T-helper 2 cell treated with Interferon-gamma antibody and Interleukin-4, amounts not matched to agents 100 ng/mL and 5 ng/mL, for 36 hours (primary cell): ENCODE results near the gene MST1R. TPM values are rescaled to one million over a fixed set of nuclear protein-coding genes. Genes with fewer than 3 reads are reported as not detected.
"Not testable (repeated sequence)": the region's sequence is repeated elsewhere in the genome, so short reads cannot be mapped to it uniquely, and the experiment has no call there.

Experiments used
- intact Hi-C: fragments of 100-400 bp; cut with micrococcal nuclease; formaldehyde crosslinking; loops from one replicate; pipeline ENCODE4 v1.15.1; 2023
- total RNA-seq: library from RNA; stranded (reverse); gene quantifications from 2 replicates; pipeline ENCODE4 v1.2.3, GENCODE V29; 2022

MST1R gene
- total RNA-seq, result 2.1 and 3.2 TPM in 2 replicates

DNA sequence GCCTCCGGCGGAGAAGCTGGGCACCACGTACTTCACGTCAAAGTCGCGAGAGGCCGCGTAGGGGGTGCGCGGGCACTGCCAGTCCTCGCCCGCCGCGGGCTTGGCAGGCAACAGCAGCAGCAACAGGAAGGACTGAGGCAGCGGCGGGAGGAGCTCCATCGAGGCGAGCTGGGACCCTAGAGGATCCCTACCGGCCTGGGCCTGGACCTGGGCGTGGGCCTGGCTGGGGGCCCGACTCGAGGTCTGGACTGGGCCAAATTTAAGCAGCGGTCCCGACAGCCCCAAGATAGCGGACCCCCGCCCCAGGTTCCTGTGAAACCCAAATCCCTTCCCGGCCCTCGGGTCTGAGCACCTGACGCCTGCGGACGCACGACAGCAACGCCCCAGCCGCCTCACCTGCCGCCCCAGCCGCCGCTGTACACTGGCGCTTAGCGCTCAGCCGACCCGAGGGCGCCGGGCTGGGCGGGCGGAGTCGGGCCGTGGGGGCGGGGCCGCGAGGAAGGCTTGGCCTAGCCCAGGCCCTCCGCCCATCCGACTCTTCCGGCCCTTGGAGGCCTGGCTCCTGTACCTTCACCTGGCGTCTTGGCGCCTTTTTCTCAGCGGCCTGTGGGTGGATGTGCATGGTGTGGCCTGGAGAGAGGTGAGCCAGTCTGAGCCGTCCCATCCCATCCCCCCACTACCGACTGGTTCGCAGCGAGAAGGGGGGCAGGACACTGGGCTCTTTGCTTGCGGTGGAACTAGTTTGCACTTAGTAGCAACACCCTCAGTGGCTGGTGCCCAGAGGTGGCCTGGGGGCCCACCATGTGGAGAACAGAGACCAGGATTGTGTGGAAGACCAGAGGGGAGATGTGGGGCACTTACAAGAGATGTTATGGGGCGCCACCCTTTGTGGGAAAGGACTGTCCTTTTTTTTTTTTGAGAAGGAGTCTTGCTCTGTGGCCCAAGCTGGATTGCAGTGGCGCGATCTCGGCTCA is at the start of gene MST1R:
Gene MST1R, minus strand, starts transcription at position 423 of the 974 bp plus-strand sequence. Its CDS starts 264 bp downstream, at position 159.
- intact Hi-C loops, result loop anchor here (1.0 to 2.0 kb wide), 2 partner anchors 37 to 47 kb away; partner anchors contain the start of genes RBM6 and TRAIP

DNA sequence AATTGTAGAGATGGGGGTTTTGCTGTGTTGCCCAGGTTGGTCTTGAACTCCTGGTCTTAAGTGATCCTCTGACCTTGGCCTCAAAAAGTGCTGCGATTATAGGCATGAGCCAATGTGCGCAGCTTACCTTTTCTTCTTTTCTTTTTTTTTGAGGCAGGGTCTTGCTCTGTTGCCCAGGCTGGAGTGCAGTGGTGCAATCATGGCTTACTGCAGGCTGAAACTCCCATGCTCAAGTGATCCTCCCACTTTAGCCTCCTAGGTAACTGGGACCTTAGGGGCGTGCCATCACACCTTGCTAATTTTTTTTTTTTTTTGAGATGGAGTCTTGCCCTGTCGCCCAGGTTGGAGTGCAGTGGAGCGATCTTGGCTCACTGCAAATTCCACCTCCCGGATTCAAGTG is 49.3 kb upstream of the MST1R start:
- intact Hi-C loops, result no loop called here

DNA sequence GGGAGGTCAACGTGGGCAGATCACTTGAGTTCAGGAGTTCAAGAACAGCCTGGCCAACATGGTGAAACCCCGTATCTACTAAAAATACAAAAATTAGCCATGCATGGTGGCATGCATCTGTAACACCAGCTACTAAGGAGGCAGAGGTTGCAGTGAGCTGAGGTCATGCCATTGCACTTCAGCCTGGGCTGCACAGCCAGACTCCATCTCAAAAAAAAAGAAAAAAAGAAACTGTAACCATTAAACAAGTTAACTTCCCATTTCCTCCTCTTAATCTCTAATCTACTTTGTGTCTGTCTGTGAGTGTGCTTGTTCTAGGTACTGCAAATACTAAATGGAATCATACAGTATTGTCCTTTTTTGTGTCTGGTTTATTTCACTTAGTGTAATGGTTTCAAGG is 39.0 kb upstream of the MST1R start:
- intact Hi-C loops, result no loop called here

DNA sequence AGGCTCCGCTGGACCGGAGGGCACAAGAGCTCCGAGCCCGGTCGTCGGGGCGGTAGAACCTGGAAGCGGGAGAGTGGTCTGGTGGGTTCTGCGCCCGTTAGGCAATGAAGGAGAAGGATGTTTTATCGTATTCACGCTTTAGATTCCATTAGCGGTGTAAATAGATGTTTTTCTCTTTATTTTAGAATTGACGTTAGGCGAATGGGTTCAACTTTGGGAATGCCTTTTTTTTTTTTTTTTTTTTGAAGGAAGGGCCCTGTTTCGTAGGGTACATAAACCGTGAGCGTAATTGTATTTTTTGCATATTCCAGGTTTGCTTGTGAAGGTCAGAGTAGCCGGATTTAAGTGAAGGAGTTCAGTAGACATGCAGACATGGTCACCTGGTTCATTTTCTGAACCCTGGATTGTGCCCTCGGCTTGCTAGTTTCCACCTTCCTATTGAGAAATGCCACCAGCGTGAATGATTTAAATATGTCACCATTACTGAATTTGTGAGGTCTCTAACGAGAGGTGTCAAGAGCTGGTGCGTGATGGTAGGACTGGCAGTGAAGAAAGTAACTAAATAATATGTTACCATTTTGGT is 37.1 kb upstream of the MST1R start:
- intact Hi-C loops, result loop anchor here (1.0 to 2.0 kb wide), 5 partner anchors 11 to 470 kb away; partner anchors contain the start of genes DAG1, MON1A, MST1R and RBM5

DNA sequence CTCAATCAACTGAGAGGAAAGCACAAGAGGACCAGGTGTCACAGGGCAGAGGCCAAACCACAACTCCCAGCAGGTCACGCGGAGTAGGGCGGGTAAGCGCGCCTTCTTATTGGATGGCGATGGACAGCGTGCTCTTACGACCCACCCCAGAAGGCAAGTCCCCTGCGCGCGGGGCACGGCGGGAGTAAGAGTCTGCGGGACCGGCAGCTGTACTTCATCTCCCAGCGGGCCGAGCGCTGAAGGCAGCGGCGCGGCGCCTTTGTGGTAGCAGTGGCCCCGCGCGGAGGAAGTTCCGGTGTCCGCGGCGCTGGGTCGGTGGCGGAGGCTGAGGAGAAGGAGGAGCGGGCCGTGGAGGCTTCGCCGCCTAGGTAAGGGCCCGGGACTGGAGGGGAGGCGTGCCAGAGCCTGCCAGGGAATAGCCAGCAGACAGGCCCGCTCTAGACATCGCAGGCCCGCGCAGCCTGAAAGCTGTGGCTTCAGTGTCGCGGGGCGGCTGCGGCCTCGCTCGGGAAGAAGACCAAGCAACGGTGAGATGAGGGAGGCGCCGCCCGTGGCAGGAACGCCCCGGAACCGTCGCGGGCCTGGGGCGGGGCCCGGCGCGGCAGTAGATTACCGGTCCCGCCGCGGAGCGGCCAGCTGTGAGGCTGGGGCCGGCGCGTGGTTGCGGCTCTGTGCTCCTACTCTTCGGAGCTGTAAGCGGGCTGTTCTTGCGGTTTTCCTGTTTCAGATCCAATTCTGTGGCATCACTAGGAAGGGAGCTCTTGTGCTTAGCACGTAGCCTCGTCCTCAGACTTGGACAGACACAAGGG is 36.4 kb upstream of the MST1R start, which contains the start of gene RBM6:
Gene RBM6, plus strand, starts transcription at position 293 of the 809 bp plus-strand sequence. CDS start 22,492 bp downstream, outside the sequence.
- intact Hi-C loops, result loop anchor here (1.0 to 10.0 kb wide), 7 partner anchors 11 to 469 kb away; partner anchors contain the start of genes DAG1, GNAI2, IP6K1 and MON1A

DNA sequence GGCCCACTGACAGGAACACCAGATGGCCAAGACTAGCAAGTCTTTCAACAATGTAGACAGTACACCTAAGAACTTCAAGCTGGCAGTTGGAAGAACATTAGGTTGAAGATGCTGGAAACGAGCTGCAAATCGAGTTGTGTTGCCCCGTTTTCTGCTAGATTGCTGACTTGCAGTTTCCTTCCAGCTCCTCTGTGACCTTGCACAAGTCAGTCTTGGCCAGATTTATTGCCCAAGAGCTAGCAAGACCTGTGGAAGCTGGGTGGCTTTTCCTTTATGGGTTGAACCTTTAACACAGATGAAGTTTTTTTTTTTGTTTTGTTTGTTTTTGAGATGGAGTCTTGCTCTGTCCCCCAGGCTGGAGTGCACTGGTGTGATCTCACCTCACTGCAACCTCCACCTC is 33.4 kb upstream of the MST1R start:
- intact Hi-C loops, result loop anchor here (10.0 kb wide), 1 partner anchor 298 kb away; the partner anchor contains the start of gene GNAI2

DNA sequence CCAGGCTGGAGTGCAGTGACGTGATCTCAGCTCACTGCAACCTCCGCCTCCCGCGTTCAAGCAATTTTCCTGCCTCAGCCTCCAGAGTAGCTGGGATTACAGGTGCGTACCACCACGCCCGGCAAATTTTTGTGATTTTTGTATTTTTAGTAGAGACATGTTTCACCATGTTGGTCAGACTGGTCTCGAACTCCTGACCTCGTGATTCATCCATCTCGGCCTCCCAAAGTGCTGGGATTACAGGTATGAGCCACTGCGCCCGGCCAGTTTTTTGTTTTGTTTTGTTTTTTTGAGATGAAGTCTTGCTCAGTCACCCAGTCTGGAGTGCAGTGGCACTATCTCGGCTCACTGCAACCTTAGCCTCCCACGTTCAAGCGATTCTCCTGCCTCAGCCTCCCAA is 28.6 kb upstream of the MST1R start:
- intact Hi-C loops, result loop anchor here (10.0 kb wide), 1 partner anchor 303 kb away; the partner anchor contains the start of gene GNAI2

DNA sequence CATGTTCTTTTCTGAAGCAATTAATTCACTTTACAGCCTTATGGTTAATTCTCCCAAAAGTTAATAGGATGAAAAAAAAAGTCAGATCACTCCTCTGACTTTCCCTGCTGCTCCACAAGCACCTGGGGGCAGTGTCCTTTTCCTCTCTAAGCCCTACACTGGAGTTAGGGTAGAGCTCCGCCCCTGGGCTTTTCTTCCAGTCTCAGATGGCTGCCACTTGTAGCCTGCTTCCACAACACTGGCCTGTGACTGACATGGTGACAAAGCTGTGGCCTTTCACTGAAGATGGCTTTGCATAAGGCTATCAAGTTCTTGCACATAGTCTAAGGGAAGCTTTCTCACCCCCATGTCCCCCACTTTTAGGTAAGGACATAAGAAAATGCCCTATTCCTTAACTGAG is 27.2 kb upstream of the MST1R start:
- intact Hi-C loops, result loop anchor here (10.0 kb wide), 1 partner anchor 304 kb away; the partner anchor contains the start of gene GNAI2

DNA sequence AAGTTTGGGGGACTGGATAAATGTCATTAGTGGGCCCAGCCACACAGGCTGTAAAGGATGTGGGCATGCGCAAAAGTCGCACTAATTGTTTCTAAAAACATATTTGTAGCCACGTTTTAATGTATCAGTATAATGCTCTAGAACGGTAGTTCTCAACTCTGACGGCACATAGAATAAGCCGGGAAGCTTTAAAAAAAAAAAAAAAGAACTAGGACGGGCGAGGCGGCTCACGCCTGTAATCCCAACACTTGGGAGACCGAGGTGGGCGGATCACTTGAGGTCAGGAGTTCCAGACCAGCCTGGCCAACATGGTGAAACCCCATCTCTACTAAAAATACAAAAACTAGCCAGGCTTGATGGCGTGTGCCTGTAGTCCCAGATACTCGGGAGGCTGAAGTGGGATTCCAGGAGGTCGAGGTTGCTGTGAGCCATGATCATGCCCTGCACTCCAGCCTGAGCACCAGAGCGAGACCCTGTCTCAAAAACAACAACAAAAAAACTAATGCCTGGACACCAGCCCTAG is 26.6 kb upstream of the MST1R start:
- intact Hi-C loops, result loop anchor here (10.0 kb wide), 1 partner anchor 305 kb away; the partner anchor contains the start of gene GNAI2

DNA sequence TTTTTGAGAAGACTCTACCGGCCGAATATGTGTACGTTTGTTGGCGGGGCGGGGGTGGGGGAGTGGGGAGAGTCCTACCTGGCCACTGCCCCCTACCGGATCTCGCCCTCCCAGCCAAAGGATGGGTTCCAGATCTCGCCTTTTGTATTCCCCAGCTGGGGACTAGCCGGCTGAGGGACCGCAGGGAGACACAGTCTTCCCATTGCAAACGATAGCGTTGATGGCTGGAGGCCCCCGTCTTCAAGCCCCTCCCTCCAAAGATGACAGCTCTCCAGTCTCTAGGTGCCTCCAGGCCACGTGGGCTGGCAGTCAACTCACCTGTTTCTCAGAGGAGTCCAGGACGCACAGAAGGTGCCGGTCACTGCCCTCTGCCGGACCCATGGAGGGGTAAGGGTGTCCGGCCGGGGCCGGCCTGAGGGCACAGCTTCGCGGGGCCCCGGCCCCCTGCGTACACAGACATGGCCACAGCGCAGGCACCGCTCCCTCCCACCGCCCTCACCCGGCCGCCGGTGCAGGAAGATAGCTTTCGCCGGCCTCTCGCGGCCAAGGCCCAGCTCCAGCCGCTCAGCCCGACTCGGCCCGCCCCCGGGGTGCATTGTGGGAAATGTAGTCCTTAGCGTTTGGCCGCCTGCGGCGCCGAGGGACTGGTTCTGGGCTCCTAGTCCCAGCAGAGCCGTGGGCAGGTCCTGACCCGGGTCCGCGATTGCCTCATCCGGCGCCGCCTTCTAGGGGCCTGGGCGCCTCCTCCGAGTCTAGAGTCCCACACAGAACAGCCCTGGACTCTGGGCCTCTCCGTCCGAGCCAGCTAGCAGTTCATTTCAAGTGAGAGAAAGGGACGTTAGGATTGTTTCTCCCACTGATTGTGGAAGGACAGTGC is 25.9 kb upstream of the MST1R start, which contains the start of gene MON1A:
Gene MON1A, minus strand, starts transcription at position 521 of the 877 bp plus-strand sequence. CDS start 16,465 bp downstream, outside the sequence.
- intact Hi-C loops, result loop anchor here (1.0 to 10.0 kb wide), 2 partner anchors 11 to 305 kb away; partner anchors contain the start of genes GNAI2 and RBM6

DNA sequence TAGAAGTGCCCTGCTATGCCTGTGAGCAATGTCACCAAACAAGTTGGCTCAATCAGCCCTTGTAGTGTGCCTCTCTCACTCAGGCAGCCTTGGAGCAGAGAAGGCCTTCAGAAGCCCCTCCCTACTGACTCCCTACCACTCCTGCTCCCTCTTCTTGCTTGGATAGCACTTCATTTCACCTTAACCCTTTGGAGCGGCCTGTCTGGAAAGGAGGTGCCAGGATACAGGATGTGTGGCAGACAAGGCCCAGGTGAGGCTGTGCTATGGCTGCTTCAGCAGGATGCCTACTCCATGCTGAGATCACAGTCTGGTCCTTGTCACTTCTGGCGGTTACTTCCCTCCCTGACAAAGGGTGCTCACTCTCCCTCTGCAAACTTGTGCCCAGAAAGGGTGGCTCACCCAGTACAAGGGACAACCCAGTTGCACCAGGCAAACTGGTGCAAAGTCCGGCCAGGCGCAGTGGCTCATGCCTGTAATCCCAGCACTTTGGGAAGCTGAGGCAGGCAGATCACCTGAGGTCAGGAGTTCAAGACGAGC is 24.9 kb upstream of the MST1R start:
- intact Hi-C loops, result loop anchor here (1.0 kb wide), 1 partner anchor 12 kb away; the partner anchor contains the start of gene RBM6

DNA sequence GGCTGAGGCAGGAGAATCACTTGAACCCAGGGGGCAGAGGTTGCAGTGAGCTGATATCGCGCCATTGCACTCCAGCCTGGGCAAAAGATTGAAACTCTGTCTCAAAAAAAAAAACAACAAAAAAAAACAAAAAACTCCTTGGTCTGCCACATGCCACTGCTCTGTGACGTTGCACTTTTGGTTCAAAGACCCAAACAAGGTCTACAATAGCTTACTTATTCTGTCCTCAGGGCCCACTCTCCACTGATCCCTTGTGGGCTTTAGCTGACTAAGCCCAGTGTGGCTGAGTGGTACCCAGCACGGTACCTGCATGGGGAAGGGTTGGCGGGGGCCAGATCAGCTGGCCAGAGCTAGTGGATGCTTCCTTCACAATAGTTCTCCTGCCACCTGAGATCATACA is 24.1 kb upstream of the MST1R start:
- intact Hi-C loops, result no loop called here

DNA sequence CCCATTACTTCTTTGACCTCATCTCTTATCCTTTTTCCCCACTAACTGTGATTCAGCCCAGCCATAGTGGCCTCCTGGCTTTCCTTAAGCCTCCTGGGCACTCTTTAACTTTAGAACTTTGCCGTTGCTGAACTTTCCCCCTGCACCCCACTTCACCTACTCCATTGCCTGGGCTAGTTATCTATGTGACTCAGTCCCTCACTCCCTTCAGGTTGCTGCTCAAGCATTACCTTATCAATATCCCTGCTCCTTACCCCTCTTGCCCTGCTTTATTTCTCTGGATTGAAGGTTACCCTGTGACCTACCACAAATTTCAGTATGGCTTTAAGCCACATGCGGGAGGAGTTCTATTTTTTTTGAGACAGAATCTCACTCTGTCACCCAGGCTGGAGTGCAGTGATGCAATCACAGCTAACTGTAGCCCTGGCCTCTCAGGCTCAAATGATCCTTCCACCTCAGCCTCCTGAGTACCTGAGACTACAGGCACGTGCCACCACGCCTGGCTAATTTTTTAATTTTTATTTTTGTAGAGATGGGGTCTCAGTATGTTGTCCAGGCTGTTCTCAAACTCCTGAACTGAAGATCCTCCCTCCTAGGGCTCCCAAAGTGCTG is 22.6 kb upstream of the MST1R start:
- intact Hi-C loops, result no loop called here

DNA sequence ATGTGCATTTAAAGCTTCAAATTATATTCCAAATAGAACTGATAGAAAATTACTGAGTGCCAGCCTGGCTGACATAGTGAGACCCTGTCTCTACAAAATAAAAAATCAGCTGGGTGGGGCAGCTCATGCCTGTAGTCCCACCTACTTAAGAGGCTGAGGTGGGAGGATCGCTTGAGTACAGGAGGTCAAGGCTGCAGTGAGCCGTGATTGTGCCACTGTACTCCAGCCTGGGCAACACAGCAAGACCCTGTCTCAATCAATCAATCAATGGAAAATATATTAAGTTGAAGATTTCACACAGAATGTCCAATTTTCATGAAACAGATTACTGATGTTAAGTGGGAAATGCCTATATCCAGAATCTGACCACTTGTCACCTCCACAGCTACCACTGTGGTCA is 21.8 kb upstream of the MST1R start:
- intact Hi-C loops, result no loop called here

DNA sequence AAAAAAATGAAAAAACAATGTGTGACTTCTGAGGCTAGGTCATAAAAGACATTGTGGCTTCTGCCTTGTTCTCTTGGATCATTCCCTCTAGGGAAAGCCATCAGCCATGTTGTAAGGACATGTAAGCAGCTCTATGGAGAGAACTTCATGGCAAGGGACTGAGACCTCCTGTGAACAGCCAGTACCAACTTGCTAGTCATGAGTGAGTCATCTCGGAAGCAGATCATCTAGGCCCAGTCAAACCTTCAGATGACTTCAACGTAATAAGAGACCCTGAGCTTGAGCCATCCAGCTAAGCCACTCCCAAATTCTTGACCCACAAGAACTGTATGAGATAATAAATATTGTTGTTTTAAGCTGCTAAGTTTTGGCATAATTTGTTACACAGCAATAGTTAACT is 21.0 kb upstream of the MST1R start:
- intact Hi-C loops, result no loop called here

DNA sequence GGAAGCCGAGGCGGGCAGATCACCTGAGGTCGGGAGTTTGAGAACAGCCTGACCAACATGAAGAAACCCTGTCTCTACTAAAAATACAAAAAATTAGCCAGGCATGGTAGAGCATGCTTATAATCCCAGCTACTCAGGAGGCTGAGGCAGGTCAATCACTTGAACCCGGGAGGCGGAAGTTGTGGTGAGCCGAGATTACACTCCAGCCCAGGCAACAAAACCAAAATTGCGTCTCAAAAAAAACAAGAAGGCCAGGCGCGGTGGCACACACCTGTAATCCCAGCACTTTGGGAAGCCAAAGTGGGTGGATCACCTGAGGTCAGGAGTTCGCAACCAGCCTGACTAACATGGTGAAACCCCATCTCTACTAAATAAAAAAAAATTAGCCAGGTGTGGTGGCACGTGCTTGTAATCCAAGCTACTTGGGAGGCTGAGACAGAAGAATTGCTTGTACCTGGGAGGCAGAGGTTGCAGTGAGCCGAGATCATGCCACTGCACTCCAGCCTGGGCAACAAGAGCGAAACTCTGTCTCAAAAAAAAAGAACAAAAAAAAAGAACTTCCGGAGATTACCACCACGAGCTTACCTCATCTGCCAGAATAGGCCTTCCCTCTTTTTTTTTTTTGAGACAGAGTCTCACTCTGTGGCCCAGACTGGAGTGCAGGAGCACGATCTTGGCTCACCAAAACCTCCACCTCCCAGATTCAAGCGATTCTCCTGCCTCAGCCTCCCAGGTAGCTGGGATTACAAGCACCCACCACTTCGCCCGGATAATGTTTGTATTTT is 14.3 kb upstream of the MST1R start:
- intact Hi-C loops, result not testable (repeated sequence)

DNA sequence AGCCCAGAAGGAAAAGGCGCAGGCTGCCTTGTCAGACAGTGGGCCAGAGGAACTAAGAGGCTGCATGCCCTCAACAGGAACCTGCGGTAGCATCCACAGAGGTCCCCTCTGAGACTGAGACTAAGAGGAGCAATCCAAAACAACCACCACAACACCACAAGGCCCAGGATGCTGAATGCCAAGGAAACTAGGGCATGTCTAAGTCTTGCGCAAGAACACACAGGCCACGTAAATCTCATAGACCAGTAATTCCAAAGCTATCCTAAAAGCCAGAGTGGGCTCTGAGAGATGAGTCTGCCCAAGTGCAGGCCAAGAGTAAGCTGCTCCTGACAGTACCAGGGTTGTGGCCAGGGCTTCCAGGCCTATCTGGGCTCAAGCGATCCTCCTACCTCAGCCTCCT is 13.0 kb upstream of the MST1R start:
- intact Hi-C loops, result no loop called here

DNA sequence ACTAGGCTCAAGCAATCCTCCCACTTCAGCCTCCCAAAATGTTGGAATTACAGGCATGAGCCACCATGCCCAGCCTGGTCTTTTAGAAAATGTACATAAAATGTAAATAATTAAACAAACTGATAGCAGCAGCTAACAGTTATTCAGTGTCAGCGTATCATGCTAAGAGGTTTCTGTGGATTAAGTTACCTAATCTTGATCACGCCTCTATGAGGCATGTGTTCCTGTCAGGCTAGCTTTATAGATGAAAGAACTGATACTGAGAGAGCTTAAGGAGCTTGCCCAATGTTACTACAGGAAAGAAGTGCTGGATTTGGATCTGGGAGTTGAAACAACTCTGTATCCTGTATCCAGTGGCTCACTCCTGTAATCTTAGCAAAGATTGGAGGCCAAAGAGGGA is 11.2 kb upstream of the MST1R start:
- intact Hi-C loops, result no loop called here
